ENCODE measurements around the gene HYAL2.

The HYAL2 gene

GRCh38 chr3:50327129-50327528, 4.6 kb upstream of the HYAL2 start:
- Histone ChIP-seq H3K4me1 (ENCODE audit: control insufficient read depth, insufficient read depth, low read length) (peaks cover 36% of the 10 kb centered on the region), H3K9me3 (ENCODE audit: control insufficient read depth in 2 of 2, low read length in 2 of 2) (no peaks in the 10 kb centered on the region), H3K36me3 (ENCODE audit: control insufficient read depth in 2 of 2, insufficient read depth in 2 of 2, low read length in 2 of 2) (peaks cover 34 to 36% of the 10 kb centered on the region in 2 donors), H3K27me3 (ENCODE audit: control insufficient read depth in 1 of 2, insufficient read depth in 2 of 2, low read length in 2 of 2) (no peaks in the 10 kb centered on the region), H3K9ac (ENCODE audit: low read length in 2 of 2) (peak overlapping the region; percentile 90 to 93), H3K27ac (ENCODE audit: low read length) (peak overlapping the region; percentile 81), H3K4me3 (ENCODE audit: low read length in 2 of 2) (peak overlapping the region; percentile 90 to 92)

GRCh38 chr3:50326182-50326541, 3.6 kb upstream of the HYAL2 start:
- Histone ChIP-seq H3K9ac (ENCODE audit: low read length in 2 of 2) (no peak overlapping the region), H3K9me3 (ENCODE audit: control insufficient read depth in 2 of 2, low read length in 2 of 2) (no peaks in the 10 kb centered on the region), H3K27ac (ENCODE audit: low read length) (no peak overlapping the region), H3K27me3 (ENCODE audit: control insufficient read depth in 1 of 2, insufficient read depth in 2 of 2, low read length in 2 of 2) (no peaks in the 10 kb centered on the region), H3K36me3 (ENCODE audit: control insufficient read depth in 2 of 2, insufficient read depth in 2 of 2, low read length in 2 of 2) (peaks cover 25 to 28% of the 10 kb centered on the region in 2 donors), H3K4me3 (ENCODE audit: low read length in 2 of 2) (no peak overlapping the region), H3K4me1 (ENCODE audit: control insufficient read depth, insufficient read depth, low read length) (peaks cover 38% of the 10 kb centered on the region)

GRCh38 chr3:50325497-50326181, 3.1 kb upstream of the HYAL2 start:
- peaks cover 39% of the 10 kb centered on the region for H3K4me1 ChIP-seq (ENCODE audit: control insufficient read depth, insufficient read depth, low read length)
- no peak overlapping the region for H3K27ac ChIP-seq (ENCODE audit: low read length)
- H3K9me3 ChIP-seq (ENCODE audit: control insufficient read depth in 2 of 2, low read length in 2 of 2) = no peaks in the 10 kb centered on the region
- H3K4me3 ChIP-seq (ENCODE audit: low read length in 2 of 2) = no peak overlapping the region
- no peak overlapping the region for H3K9ac ChIP-seq (ENCODE audit: low read length in 2 of 2)
- no peaks in the 10 kb centered on the region for H3K27me3 ChIP-seq (ENCODE audit: control insufficient read depth in 1 of 2, insufficient read depth in 2 of 2, low read length in 2 of 2)
- H3K36me3 ChIP-seq (ENCODE audit: control insufficient read depth in 2 of 2, insufficient read depth in 2 of 2, low read length in 2 of 2) = peaks cover 20 to 23% of the 10 kb centered on the region in 2 donors

- H3K9ac ChIP-seq (ENCODE audit: low read length in 2 of 2) = no peak overlapping the region
- H3K27ac ChIP-seq (ENCODE audit: low read length) = no peak overlapping the region
These were observed 2.6 kb upstream of the HYAL2 start for GRCh38 chr3:50325113-50325480.

GRCh38 chr3:50324351-50325112, 2.0 kb upstream of the HYAL2 start:
- H3K27ac ChIP-seq (ENCODE audit: low read length) = peak overlapping the region; percentile 94
- H3K9me3 ChIP-seq (ENCODE audit: control insufficient read depth in 2 of 2, low read length in 2 of 2) = no peaks in the 10 kb centered on the region
- H3K4me3 ChIP-seq (ENCODE audit: low read length in 2 of 2) = no peak overlapping the region
- H3K9ac ChIP-seq (ENCODE audit: low read length in 2 of 2) = peak overlapping the region in 1 of 2 donors; percentile 29
- H3K4me1 ChIP-seq (ENCODE audit: control insufficient read depth, insufficient read depth, low read length) = peaks cover 50% of the 10 kb centered on the region
- H3K36me3 ChIP-seq (ENCODE audit: control insufficient read depth in 2 of 2, insufficient read depth in 2 of 2, low read length in 2 of 2) = peaks cover 12% of the 10 kb centered on the region in 2 donors
- no peaks in the 10 kb centered on the region for H3K27me3 ChIP-seq (ENCODE audit: control insufficient read depth in 1 of 2, insufficient read depth in 2 of 2, low read length in 2 of 2)

More at GRCh38 chr3:50325113-50325480, 2.6 kb upstream of the HYAL2 start:
- H3K4me3 ChIP-seq (ENCODE audit: low read length in 2 of 2) = no peak overlapping the region
- no peaks in the 10 kb centered on the region for H3K27me3 ChIP-seq (ENCODE audit: control insufficient read depth in 1 of 2, insufficient read depth in 2 of 2, low read length in 2 of 2)
- H3K36me3 ChIP-seq (ENCODE audit: control insufficient read depth in 2 of 2, insufficient read depth in 2 of 2, low read length in 2 of 2) = peaks cover 14 to 18% of the 10 kb centered on the region in 2 donors
- H3K9me3 ChIP-seq (ENCODE audit: control insufficient read depth in 2 of 2, low read length in 2 of 2) = no peaks in the 10 kb centered on the region
- peaks cover 44% of the 10 kb centered on the region for H3K4me1 ChIP-seq (ENCODE audit: control insufficient read depth, insufficient read depth, low read length)

- H3K4me1 ChIP-seq (ENCODE audit: control insufficient read depth, insufficient read depth, low read length) = peaks cover 56% of the 10 kb centered on the region
These were observed 1.2 kb upstream of the HYAL2 start for GRCh38 chr3:50323614-50324199.

GRCh38 chr3:50323092-50323600, 601 bp upstream of the HYAL2 start:
- peak overlapping the region in 1 of 2 donors; percentile 8 for H3K4me3 ChIP-seq (ENCODE audit: low read length in 2 of 2)
- peaks cover 56% of the 10 kb centered on the region for H3K4me1 ChIP-seq (ENCODE audit: control insufficient read depth, insufficient read depth, low read length)
- H3K36me3 ChIP-seq (ENCODE audit: control insufficient read depth in 2 of 2, insufficient read depth in 2 of 2, low read length in 2 of 2) = peaks cover 16 to 21% of the 10 kb centered on the region in 2 donors
- H3K9me3 ChIP-seq (ENCODE audit: control insufficient read depth in 2 of 2, low read length in 2 of 2) = no peaks in the 10 kb centered on the region
- no peaks in the 10 kb centered on the region for H3K27me3 ChIP-seq (ENCODE audit: control insufficient read depth in 1 of 2, insufficient read depth in 2 of 2, low read length in 2 of 2)
- H3K27ac ChIP-seq (ENCODE audit: low read length) = peak overlapping the region; percentile 94
- peak overlapping the region; percentile 13 to 45 for H3K9ac ChIP-seq (ENCODE audit: low read length in 2 of 2)

More at GRCh38 chr3:50323614-50324199, 1.2 kb upstream of the HYAL2 start:
- H3K36me3 ChIP-seq (ENCODE audit: control insufficient read depth in 2 of 2, insufficient read depth in 2 of 2, low read length in 2 of 2) = peaks cover 10 to 15% of the 10 kb centered on the region in 2 donors
- H3K9ac ChIP-seq (ENCODE audit: low read length in 2 of 2) = no peak overlapping the region
- H3K9me3 ChIP-seq (ENCODE audit: control insufficient read depth in 2 of 2, low read length in 2 of 2) = no peaks in the 10 kb centered on the region
- peak overlapping the region in 1 of 2 donors; percentile 8 for H3K4me3 ChIP-seq (ENCODE audit: low read length in 2 of 2)
- H3K27ac ChIP-seq (ENCODE audit: low read length) = peak overlapping the region; percentile 94
- no peaks in the 10 kb centered on the region for H3K27me3 ChIP-seq (ENCODE audit: control insufficient read depth in 1 of 2, insufficient read depth in 2 of 2, low read length in 2 of 2)

- Histone ChIP-seq H3K9me3 (ENCODE audit: control insufficient read depth in 2 of 2, low read length in 2 of 2) (no peaks in the 10 kb centered on the region), H3K36me3 (ENCODE audit: control insufficient read depth in 2 of 2, insufficient read depth in 2 of 2, low read length in 2 of 2) (peaks cover 16 to 28% of the 10 kb centered on the region in 2 donors)
These were observed 495 bp downstream of the HYAL2 start for GRCh38 chr3:50322115-50322385.

GRCh38 chr3:50321336-50322114, 1.0 kb downstream of the HYAL2 start:
- H3K27ac ChIP-seq (ENCODE audit: low read length) = peak overlapping the region; percentile 94
- H3K4me1 ChIP-seq (ENCODE audit: control insufficient read depth, insufficient read depth, low read length) = peaks cover 55% of the 10 kb centered on the region
- H3K9ac ChIP-seq (ENCODE audit: low read length in 2 of 2) = peak overlapping the region; percentile 90 to 98
- no peaks in the 10 kb centered on the region for H3K27me3 ChIP-seq (ENCODE audit: control insufficient read depth in 1 of 2, insufficient read depth in 2 of 2, low read length in 2 of 2)
- no peaks in the 10 kb centered on the region for H3K9me3 ChIP-seq (ENCODE audit: control insufficient read depth in 2 of 2, low read length in 2 of 2)
- H3K36me3 ChIP-seq (ENCODE audit: control insufficient read depth in 2 of 2, insufficient read depth in 2 of 2, low read length in 2 of 2) = peaks cover 16 to 33% of the 10 kb centered on the region in 2 donors
- peak overlapping the region; percentile 90 to 92 for H3K4me3 ChIP-seq (ENCODE audit: low read length in 2 of 2)

More at GRCh38 chr3:50322115-50322385, 495 bp downstream of the HYAL2 start:
- H3K4me3 ChIP-seq (ENCODE audit: low read length in 2 of 2) = peak overlapping the region; percentile 90 to 92
- H3K27me3 ChIP-seq (ENCODE audit: control insufficient read depth in 1 of 2, insufficient read depth in 2 of 2, low read length in 2 of 2) = no peaks in the 10 kb centered on the region
- H3K9ac ChIP-seq (ENCODE audit: low read length in 2 of 2) = peak overlapping the region; percentile 45 to 71
- peak overlapping the region; percentile 94 for H3K27ac ChIP-seq (ENCODE audit: low read length)
- peaks cover 56% of the 10 kb centered on the region for H3K4me1 ChIP-seq (ENCODE audit: control insufficient read depth, insufficient read depth, low read length)

- Histone ChIP-seq H3K4me3 (ENCODE audit: low read length in 2 of 2) (peak overlapping the region; percentile 90 to 92), H3K36me3 (ENCODE audit: control insufficient read depth in 2 of 2, insufficient read depth in 2 of 2, low read length in 2 of 2) (peaks cover 12 to 34% of the 10 kb centered on the region in 2 donors), H3K9me3 (ENCODE audit: control insufficient read depth in 2 of 2, low read length in 2 of 2) (no peaks in the 10 kb centered on the region), H3K27ac (ENCODE audit: low read length) (peak overlapping the region; percentile 94), H3K9ac (ENCODE audit: low read length in 2 of 2) (peak overlapping the region; percentile 90 to 98), H3K4me1 (ENCODE audit: control insufficient read depth, insufficient read depth, low read length) (peaks cover 55% of the 10 kb centered on the region), H3K27me3 (ENCODE audit: control insufficient read depth in 1 of 2, insufficient read depth in 2 of 2, low read length in 2 of 2) (no peaks in the 10 kb centered on the region)
These were observed 1.7 kb downstream of the HYAL2 start for GRCh38 chr3:50320853-50321335.

Data from stomach smooth muscle (tissue), 2 donors.